SK-N-SH (cell line): ENCODE results near the gene SYNGR4.

ENCODE experiments used
- CHD2 ChIP-seq: fragments of 150-350 bp; IDR thresholded peaks from 2 replicates; pipeline ENCODE4 v1.6.1; 2018; ENCODE audit warnings: low read length; ENCODE audit not compliant: partially characterized antibody
- ELF1 ChIP-seq: IDR thresholded peaks from 2 replicates; pipeline ENCODE4 v1.4.0; 2012
- EP300 ChIP-seq, 2 experiments: IDR thresholded peaks; 2 replicates each; pipeline versions ENCODE4 v1.4.0 to v1.6.1; 2012; ENCODE audit warnings: borderline replicate concordance in 1 of 2, low read depth in 1 of 2, low read length in 1 of 2
- EZH2phosphoT487 ChIP-seq: fragments of 200-600 bp; sonication (generic); IDR thresholded peaks from 2 replicates; pipeline ENCODE4 v1.6.1; 2017; ENCODE audit warnings: low read depth, mixed run types, mild to moderate bottlenecking, antibody characterized with exemption, moderate library complexity, borderline replicate concordance
- FOXM1 ChIP-seq: IDR thresholded peaks from 2 replicates; pipeline ENCODE4 v1.4.0; 2012; ENCODE audit warnings: low read depth, mild to moderate bottlenecking
- GABPA ChIP-seq: IDR thresholded peaks from 2 replicates; pipeline ENCODE4 v1.4.0; 2012; ENCODE audit warnings: low read depth, mild to moderate bottlenecking
- POLR2AphosphoS5 ChIP-seq: IDR thresholded peaks from 2 replicates; pipeline ENCODE4 v1.6.1; 2012; ENCODE audit warnings: low read depth, low read length
- RAD21 ChIP-seq: IDR thresholded peaks from 2 replicates; pipeline ENCODE4 v1.6.1; 2012; ENCODE audit warnings: mild to moderate bottlenecking, low read length
- RXRA ChIP-seq: IDR thresholded peaks from 2 replicates; pipeline ENCODE4 v1.4.0; 2012; ENCODE audit warnings: low read depth, mild to moderate bottlenecking, borderline replicate concordance
- TAF1 ChIP-seq: IDR thresholded peaks from 2 replicates; pipeline ENCODE4 v1.6.1; 2012; ENCODE audit warnings: low read depth, mild to moderate bottlenecking, low read length, moderate library complexity, borderline replicate concordance
- TCF12 ChIP-seq: IDR thresholded peaks from 2 replicates; pipeline ENCODE4 v1.4.0; 2012
- TF ChIP-seq, protein P1 (sequence below): fragments of 150-350 bp; IDR thresholded peaks from 2 replicates; pipeline ENCODE4 v1.6.1; 2016; ENCODE audit warnings: mild to moderate bottlenecking, low read depth, low read length
- TF ChIP-seq, protein P2 (sequence below): IDR thresholded peaks from 2 replicates; pipeline ENCODE4 v1.4.0; 2012; ENCODE audit warnings: low read depth, borderline replicate concordance
- TF ChIP-seq, protein P3 (sequence below): fragments of 200-600 bp; sonication (generic); IDR thresholded peaks from 2 replicates; pipeline ENCODE4 v1.6.1; 2017; ENCODE audit warnings: antibody characterized with exemption, mild to moderate bottlenecking, moderate library complexity

DNA sequence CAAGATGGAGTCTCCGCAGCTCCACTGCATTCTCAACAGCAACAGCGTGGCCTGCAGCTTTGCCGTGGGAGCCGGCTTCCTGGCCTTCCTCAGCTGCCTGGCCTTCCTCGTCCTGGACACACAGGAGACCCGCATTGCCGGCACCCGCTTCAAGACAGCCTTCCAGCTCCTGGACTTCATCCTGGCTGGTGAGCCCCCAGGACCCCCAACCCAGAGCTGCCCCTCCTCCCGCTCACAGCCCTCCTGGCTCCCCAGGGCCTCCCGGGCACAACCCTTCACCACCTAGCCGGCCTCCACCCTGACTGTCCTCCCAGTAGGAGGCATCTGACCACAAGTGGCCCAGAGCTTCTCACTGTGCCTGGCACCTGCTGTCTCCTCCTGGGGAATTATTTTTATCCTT, 9.4 kb downstream of the SYNGR4 start:
- no peak for TF ChIP-seq POLR2AphosphoS5
- TF ChIP-seq EP300 (IDR thresholded peaks at IDR 0.05; ENCODE audit: borderline replicate concordance in 1 of 2, low read depth in 1 of 2, low read length in 1 of 2): no peak
- TF ChIP-seq, protein P1, sequence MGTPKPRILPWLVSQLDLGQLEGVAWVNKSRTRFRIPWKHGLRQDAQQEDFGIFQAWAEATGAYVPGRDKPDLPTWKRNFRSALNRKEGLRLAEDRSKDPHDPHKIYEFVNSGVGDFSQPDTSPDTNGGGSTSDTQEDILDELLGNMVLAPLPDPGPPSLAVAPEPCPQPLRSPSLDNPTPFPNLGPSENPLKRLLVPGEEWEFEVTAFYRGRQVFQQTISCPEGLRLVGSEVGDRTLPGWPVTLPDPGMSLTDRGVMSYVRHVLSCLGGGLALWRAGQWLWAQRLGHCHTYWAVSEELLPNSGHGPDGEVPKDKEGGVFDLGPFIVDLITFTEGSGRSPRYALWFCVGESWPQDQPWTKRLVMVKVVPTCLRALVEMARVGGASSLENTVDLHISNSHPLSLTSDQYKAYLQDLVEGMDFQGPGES: no peak
- TF ChIP-seq, protein P2, sequence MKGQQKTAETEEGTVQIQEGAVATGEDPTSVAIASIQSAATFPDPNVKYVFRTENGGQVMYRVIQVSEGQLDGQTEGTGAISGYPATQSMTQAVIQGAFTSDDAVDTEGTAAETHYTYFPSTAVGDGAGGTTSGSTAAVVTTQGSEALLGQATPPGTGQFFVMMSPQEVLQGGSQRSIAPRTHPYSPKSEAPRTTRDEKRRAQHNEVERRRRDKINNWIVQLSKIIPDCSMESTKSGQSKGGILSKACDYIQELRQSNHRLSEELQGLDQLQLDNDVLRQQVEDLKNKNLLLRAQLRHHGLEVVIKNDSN: no peak
- no peak for TF ChIP-seq TAF1
- TF ChIP-seq, protein P3, sequence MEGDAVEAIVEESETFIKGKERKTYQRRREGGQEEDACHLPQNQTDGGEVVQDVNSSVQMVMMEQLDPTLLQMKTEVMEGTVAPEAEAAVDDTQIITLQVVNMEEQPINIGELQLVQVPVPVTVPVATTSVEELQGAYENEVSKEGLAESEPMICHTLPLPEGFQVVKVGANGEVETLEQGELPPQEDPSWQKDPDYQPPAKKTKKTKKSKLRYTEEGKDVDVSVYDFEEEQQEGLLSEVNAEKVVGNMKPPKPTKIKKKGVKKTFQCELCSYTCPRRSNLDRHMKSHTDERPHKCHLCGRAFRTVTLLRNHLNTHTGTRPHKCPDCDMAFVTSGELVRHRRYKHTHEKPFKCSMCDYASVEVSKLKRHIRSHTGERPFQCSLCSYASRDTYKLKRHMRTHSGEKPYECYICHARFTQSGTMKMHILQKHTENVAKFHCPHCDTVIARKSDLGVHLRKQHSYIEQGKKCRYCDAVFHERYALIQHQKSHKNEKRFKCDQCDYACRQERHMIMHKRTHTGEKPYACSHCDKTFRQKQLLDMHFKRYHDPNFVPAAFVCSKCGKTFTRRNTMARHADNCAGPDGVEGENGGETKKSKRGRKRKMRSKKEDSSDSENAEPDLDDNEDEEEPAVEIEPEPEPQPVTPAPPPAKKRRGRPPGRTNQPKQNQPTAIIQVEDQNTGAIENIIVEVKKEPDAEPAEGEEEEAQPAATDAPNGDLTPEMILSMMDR: no peak
- no peak for TF ChIP-seq TCF12
- TF ChIP-seq GABPA: no peak
- TF ChIP-seq RAD21: no peak
- no peak for TF ChIP-seq CHD2
- no peak for TF ChIP-seq EZH2phosphoT487
- no peak for TF ChIP-seq ELF1
- TF ChIP-seq FOXM1: no peak
- TF ChIP-seq RXRA: no peak
